Transverse colon (tissue), 4 donors: Measurements from ENCODE around the gene CADM2. TPM values are rescaled to one million over a fixed set of nuclear protein-coding genes. Genes with fewer than 3 reads are reported as not detected.

Source experiments
- DNase-seq: peaks from one replicate; pipeline ENCODE4 v3.0.0-alpha.2; 2019
- H3K27ac ChIP-seq, 4 donors: fragments of 200-600 bp; sonication (generic); 2 replicates each; pipeline ENCODE4 v1.5.1; 2016 to 2018; ENCODE audit warnings: inconsistent platforms in 4 of 4
- H3K27me3 ChIP-seq: fragments of 200-600 bp; sonication (generic); 2 replicates; pipeline ENCODE4 v1.5.1; 2017; ENCODE audit warnings: inconsistent platforms
- H3K36me3 ChIP-seq, 4 donors: fragments of 200-600 bp; sonication (generic); 2 replicates each; pipeline ENCODE4 v1.5.1; 2017 to 2019; ENCODE audit warnings: inconsistent platforms in 4 of 4
- H3K4me1 ChIP-seq, 4 donors: fragments of 200-600 bp; sonication (generic); 2 replicates each; pipeline ENCODE4 v1.5.1; 2017 to 2020; ENCODE audit warnings: inconsistent platforms in 4 of 4
- H3K4me3 ChIP-seq, 4 donors: fragments of 200-600 bp; sonication (generic); 1 replicate in 1 of 4; 2 replicates in 3 of 4; pipeline versions ENCODE4 v1.5.1 to v1.6.1; 2017 to 2019; ENCODE audit warnings: inconsistent platforms in 4 of 4
- H3K9me3 ChIP-seq, 2 donors: fragments of 200-600 bp; sonication (generic); 2 replicates each; pipeline ENCODE4 v1.5.1; 2017 to 2019; ENCODE audit warnings: inconsistent platforms in 2 of 2
- EP300 ChIP-seq: sonication (generic); formaldehyde crosslinking; IDR thresholded peaks from one replicate; pipeline ENCODE4 v1.6.1; 2017; ENCODE audit warnings: antibody characterized with exemption, low read depth
- POLR2A ChIP-seq: fragments of 450-650 bp; IDR thresholded peaks from one replicate; pipeline ENCODE4 v1.6.1; 2016; ENCODE audit warnings: antibody characterized with exemption, mild to moderate bottlenecking, moderate library complexity
- POLR2AphosphoS5 ChIP-seq, 3 donors: sonication (generic); formaldehyde crosslinking; IDR thresholded peaks; one replicate each; pipeline ENCODE4 v1.6.1; 2016; ENCODE audit warnings: antibody characterized with exemption in 3 of 3
- WGBS, 2 donors: methylation state at CpG; one replicate each; pipeline ENCODE4 v1.1.5; 2018; ENCODE audit warnings: low coverage in 1 of 2; 5-methylcytosine and 5-hydroxymethylcytosine counted together
- in situ Hi-C, 4 donors: fragments of 200-750 bp; cut with MboI; loops; one replicate each; pipeline versions ENCODE4 v1.15.0 to v1.15.1; 2017; ENCODE audit warnings: low sequenced_read_pairs in 3 of 4, low pct_ligation_motif_present in 1 of 4, low pct_unique_long_range_greater_than_20kb in 1 of 4
- intact Hi-C: fragments of 100-400 bp; cut with DNase I; formaldehyde crosslinking; loops from one replicate; pipeline ENCODE4 v1.15.1; 2023; ENCODE audit warnings: low total_unique reads
- total RNA-seq, 4 donors: library from RNA; depleted of rRNA; stranded (reverse); fragments of >200 nt; gene quantifications; one replicate each; pipeline ENCODE4 v1.1.0, GENCODE V29; 2016
- TF ChIP-seq, protein P1 (sequence below), 5 experiments: fragments of 200-600 bp in 3 of 5; fragments of 450-650 bp in 2 of 5; sonication (generic) in 3 of 5; IDR thresholded peaks; 1 replicate in 2 of 5; 2 replicates in 3 of 5; pipeline ENCODE4 v1.5.1; 2016 to 2017; ENCODE audit warnings: antibody characterized with exemption in 5 of 5, inconsistent platforms in 3 of 5, mild to moderate bottlenecking in 2 of 5, moderate library complexity in 1 of 5

The CADM2 gene
- total RNA-seq, 4 donors from 2014 or later = 2.2 to 21.3 (median 4.5) TPM

DNA sequence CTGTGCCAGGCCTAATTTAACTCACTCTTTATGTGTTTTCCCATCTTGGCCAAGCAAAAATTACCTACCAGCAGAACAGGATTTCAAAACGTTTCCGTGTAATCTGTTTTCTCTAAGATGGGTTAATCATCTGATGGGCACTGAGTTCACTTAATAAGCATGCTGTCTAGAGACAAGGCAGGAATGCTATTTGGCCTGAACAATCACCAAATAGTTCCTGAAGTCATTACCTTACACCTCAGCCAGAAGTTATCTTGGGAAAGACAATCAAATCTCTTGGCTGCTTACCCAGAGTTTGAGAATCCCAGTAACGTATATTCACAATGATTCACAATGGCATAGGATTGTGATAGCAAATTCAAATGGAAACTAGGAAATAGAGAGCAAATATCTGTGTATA, 779.1 kb downstream of the CADM2 start:
- TF ChIP-seq POLR2AphosphoS5 (IDR thresholded peaks at IDR 0.05) (no peak), EP300 (no peak), POLR2A (no peak)
- TF ChIP-seq, protein P1, sequence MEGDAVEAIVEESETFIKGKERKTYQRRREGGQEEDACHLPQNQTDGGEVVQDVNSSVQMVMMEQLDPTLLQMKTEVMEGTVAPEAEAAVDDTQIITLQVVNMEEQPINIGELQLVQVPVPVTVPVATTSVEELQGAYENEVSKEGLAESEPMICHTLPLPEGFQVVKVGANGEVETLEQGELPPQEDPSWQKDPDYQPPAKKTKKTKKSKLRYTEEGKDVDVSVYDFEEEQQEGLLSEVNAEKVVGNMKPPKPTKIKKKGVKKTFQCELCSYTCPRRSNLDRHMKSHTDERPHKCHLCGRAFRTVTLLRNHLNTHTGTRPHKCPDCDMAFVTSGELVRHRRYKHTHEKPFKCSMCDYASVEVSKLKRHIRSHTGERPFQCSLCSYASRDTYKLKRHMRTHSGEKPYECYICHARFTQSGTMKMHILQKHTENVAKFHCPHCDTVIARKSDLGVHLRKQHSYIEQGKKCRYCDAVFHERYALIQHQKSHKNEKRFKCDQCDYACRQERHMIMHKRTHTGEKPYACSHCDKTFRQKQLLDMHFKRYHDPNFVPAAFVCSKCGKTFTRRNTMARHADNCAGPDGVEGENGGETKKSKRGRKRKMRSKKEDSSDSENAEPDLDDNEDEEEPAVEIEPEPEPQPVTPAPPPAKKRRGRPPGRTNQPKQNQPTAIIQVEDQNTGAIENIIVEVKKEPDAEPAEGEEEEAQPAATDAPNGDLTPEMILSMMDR (IDR thresholded peaks at IDR 0.05) = no peak
- Histone ChIP-seq H3K27ac (no peak overlapping the region), H3K4me1 (no peaks in the 10 kb centered on the region), H3K36me3 (no peaks in the 10 kb centered on the region), H3K4me3 (no peak overlapping the region), H3K27me3 (no peaks in the 10 kb centered on the region), H3K9me3 (no peaks in the 10 kb centered on the region)
- WGBS, 2 donors = 33 to 43% methylated on average over 1 to 3 of the region's 3 CpGs
- intact Hi-C loops (no loop called here), in situ Hi-C loops (no loop called here)
- no peak for DNase-seq

DNA sequence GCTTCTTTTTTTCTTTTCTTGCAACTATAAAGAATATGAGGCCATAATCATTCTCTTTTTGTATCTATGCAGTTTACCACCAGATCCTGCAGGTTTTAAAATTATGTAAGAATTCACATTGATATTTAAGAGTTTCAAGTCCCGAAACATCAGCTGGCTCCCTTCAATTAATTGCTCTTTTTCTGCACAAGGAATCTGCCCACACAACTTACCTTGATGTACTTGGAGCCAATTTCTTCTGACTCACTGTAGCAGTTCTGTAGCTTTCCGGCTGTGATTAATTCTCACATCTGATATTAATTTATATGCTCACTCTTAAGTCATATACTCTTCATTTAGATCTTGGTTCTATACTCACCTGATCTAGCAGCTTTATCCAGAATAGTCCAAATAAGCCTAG, 781.8 kb downstream of the CADM2 start:
- no peak for DNase-seq
- Histone ChIP-seq H3K27me3 (no peaks in the 10 kb centered on the region), H3K9me3 (no peaks in the 10 kb centered on the region), H3K4me1 (no peaks in the 10 kb centered on the region), H3K4me3 (no peak overlapping the region), H3K27ac (no peak overlapping the region), H3K36me3 (no peaks in the 10 kb centered on the region)
- TF ChIP-seq EP300 (no peak), POLR2A (no peak)
- TF ChIP-seq, protein P1 (IDR thresholded peaks at IDR 0.05) = no peak
- WGBS, 2 donors = 58 to 82% methylated on average over 2 of the region's 2 CpGs
- intact Hi-C loops = no loop called here
- in situ Hi-C loops = no loop called here

DNA sequence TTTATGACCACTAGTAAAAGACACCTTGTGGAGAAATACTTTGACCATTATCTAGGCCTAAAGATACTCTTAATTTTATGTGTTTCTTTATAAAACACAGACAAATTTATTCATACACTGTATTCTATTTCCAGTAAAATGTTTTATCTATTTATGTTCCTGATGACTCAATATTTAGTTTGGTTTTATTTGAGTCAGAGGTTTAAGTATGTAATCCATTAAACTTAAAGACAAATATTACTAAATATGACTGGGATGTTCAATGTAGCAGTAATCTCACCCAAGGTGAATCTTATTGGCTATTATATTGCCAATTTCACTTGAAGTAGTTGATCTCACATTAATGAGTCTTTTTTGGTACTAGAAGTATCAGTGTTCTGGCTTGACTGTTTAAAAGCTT, 799.7 kb downstream of the CADM2 start:
- no peak for DNase-seq
- H3K4me3 ChIP-seq = no peak overlapping the region
- H3K4me1 ChIP-seq = no peaks in the 10 kb centered on the region
- H3K36me3 ChIP-seq = no peaks in the 10 kb centered on the region
- intact Hi-C loops (no loop called here), in situ Hi-C loops (no loop called here)
- no peaks in the 10 kb centered on the region for H3K9me3 ChIP-seq
- H3K27ac ChIP-seq = no peak overlapping the region
- no peaks in the 10 kb centered on the region for H3K27me3 ChIP-seq
- no peak for TF ChIP-seq POLR2AphosphoS5 (IDR thresholded peaks at IDR 0.05)
- TF ChIP-seq, protein P1 (IDR thresholded peaks at IDR 0.05) = no peak
- no peak for TF ChIP-seq EP300
- no peak for TF ChIP-seq POLR2A

DNA sequence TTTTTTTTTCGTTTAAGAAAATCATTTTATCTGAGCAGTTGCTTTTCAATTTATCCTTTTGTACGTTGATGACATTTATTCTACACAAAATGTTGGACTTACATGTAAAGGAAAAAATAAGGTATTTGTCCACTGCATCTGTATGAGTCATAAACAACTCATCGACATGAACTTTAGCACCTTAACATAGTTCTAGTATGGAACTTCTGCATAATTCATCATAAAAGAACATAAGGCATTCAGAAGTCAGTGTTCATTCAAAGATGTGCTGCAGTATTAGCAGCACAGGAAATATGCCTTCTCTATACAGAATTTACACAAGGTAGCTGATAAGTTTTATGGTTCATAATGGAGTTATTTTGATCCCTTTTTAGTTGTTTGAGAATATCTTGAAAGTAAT, 801.6 kb downstream of the CADM2 start:
- TF ChIP-seq EP300 (no peak), POLR2A (no peak), POLR2AphosphoS5 (IDR thresholded peaks at IDR 0.05) (no peak)
- TF ChIP-seq, protein P1 (IDR thresholded peaks at IDR 0.05) = no peak
- no peaks in the 10 kb centered on the region for H3K36me3 ChIP-seq
- H3K4me3 ChIP-seq = no peak overlapping the region
- in situ Hi-C loops = no loop called here
- no peaks in the 10 kb centered on the region for H3K9me3 ChIP-seq
- no peaks in the 10 kb centered on the region for H3K4me1 ChIP-seq
- no peaks in the 10 kb centered on the region for H3K27me3 ChIP-seq
- 61 to 75% methylated on average over 3 of the region's 3 CpGs for WGBS, 2 donors
- intact Hi-C loops = no loop called here
- no peak for DNase-seq
- no peak overlapping the region for H3K27ac ChIP-seq
